Thoracic aorta (tissue), 2 donors: Measurements from ENCODE around the gene GPC5. TPM values are rescaled to one million over a fixed set of nuclear protein-coding genes. Genes with fewer than 3 reads are reported as not detected.

Experiments used
- ATAC-seq: fragments of 150-250 bp; one replicate; pipeline ENCODE4 v1.8.0; 2017; ENCODE audit warnings: low read depth; ENCODE audit not compliant: insufficient number of reproducible peaks, low FRiP score
- DNase-seq: peaks from one replicate; pipeline ENCODE4 v3.0.0-alpha.2; 2020; ENCODE audit warnings: low spot score
- H3K27ac ChIP-seq, 2 donors: fragments of 200-600 bp; sonication (generic); 1 replicate in 1 of 2; 2 replicates in 1 of 2; pipeline ENCODE4 v1.5.1; 2016; ENCODE audit warnings: mild to moderate bottlenecking in 2 of 2, moderate library complexity in 2 of 2
- H3K27me3 ChIP-seq: fragments of 200-600 bp; sonication (generic); replicated peaks from 2 replicates; pipeline ENCODE4 v1.6.0; 2016; ENCODE audit warnings: mild to moderate bottlenecking; ENCODE audit not compliant: insufficient read depth
- H3K36me3 ChIP-seq: fragments of 200-600 bp; sonication (generic); one replicate; pipeline ENCODE4 v1.5.1; 2016
- H3K4me1 ChIP-seq, 2 donors: fragments of 200-600 bp; sonication (generic); 1 replicate in 1 of 2; 2 replicates in 1 of 2; pipeline versions ENCODE4 v1.5.1 to v1.6.0; 2016; ENCODE audit warnings: low read depth in 2 of 2, mild to moderate bottlenecking in 1 of 2; ENCODE audit not compliant: control insufficient read depth in 1 of 2
- H3K4me3 ChIP-seq: fragments of 200-600 bp; sonication (generic); 2 replicates; pipeline ENCODE4 v1.5.1; 2016; ENCODE audit warnings: mild to moderate bottlenecking
- H3K9me3 ChIP-seq: fragments of 200-600 bp; sonication (generic); 2 replicates; pipeline ENCODE4 v1.5.1; 2016
- CTCF ChIP-seq: fragments of 200-600 bp; sonication (generic); IDR thresholded peaks from one replicate; pipeline ENCODE4 v1.5.1; 2019; ENCODE audit warnings: antibody characterized with exemption
- total RNA-seq, 2 donors: library from RNA; depleted of rRNA; stranded (reverse); fragments of >200 nt; gene quantifications; one replicate each; pipeline versions ENCODE4 v1.1.0 to v1.2.3, GENCODE V29; 2016

Gene GPC5
- total RNA-seq, 2 donors from 2014 or later, result 3.3 TPM; not detected in 1

- no peaks in the 10 kb centered on the region for H3K4me1 ChIP-seq
- H3K27ac ChIP-seq, result no peak overlapping the region
- H3K4me3 ChIP-seq, result no peak overlapping the region
- DNase-seq (no peak), ATAC-seq (no peak)
- H3K27me3 ChIP-seq, result no peaks in the 10 kb centered on the region
- no peaks in the 10 kb centered on the region for H3K9me3 ChIP-seq
- H3K36me3 ChIP-seq, result no peaks in the 10 kb centered on the region
- no peak for TF ChIP-seq CTCF
These were observed 165.4 kb downstream of the GPC5 start for GRCh38 chr13:91563799-91564198.

GRCh38 chr13:91564396-91564795, 166.0 kb downstream of the GPC5 start:
- H3K36me3 ChIP-seq, result no peaks in the 10 kb centered on the region
- no peaks in the 10 kb centered on the region for H3K9me3 ChIP-seq

GRCh38 chr13:91565296-91565695, 166.9 kb downstream of the GPC5 start:
- no peak for DNase-seq
- Histone ChIP-seq H3K27me3 (no peaks in the 10 kb centered on the region), H3K4me1 (no peaks in the 10 kb centered on the region), H3K36me3 (no peaks in the 10 kb centered on the region), H3K9me3 (no peaks in the 10 kb centered on the region), H3K4me3 (no peak overlapping the region), H3K27ac (no peak overlapping the region)
- ATAC-seq, result no peak
- no peak for TF ChIP-seq CTCF

More at GRCh38 chr13:91564396-91564795, 166.0 kb downstream of the GPC5 start:
- DNase-seq, result no peak
- ATAC-seq, result no peak
- Histone ChIP-seq H3K27me3 (no peaks in the 10 kb centered on the region), H3K4me1 (no peaks in the 10 kb centered on the region), H3K27ac (no peak overlapping the region), H3K4me3 (no peak overlapping the region)
- TF ChIP-seq CTCF, result no peak

- no peaks in the 10 kb centered on the region for H3K9me3 ChIP-seq
- no peak overlapping the region for H3K27ac ChIP-seq
- no peaks in the 10 kb centered on the region for H3K36me3 ChIP-seq
- DNase-seq (no peak), ATAC-seq (no peak)
- H3K4me1 ChIP-seq, result no peaks in the 10 kb centered on the region
- TF ChIP-seq CTCF, result no peak
- H3K4me3 ChIP-seq, result no peak overlapping the region
- no peaks in the 10 kb centered on the region for H3K27me3 ChIP-seq
These were observed 169.2 kb downstream of the GPC5 start for GRCh38 chr13:91567485-91568207.

- no peak for TF ChIP-seq CTCF
- no peaks in the 10 kb centered on the region for H3K4me1 ChIP-seq
- H3K27ac ChIP-seq, result no peak overlapping the region
- DNase-seq (no peak), ATAC-seq (no peak)
- H3K36me3 ChIP-seq, result no peaks in the 10 kb centered on the region
- H3K9me3 ChIP-seq, result no peaks in the 10 kb centered on the region
- H3K27me3 ChIP-seq, result no peaks in the 10 kb centered on the region
- H3K4me3 ChIP-seq, result no peak overlapping the region
These were observed 173.3 kb downstream of the GPC5 start for GRCh38 chr13:91571681-91572080.
